GM12892 (cell line): ENCODE data around the gene CYLC2.

Experiments used
- POLR2A ChIP-seq: IDR thresholded peaks from 2 replicates; pipeline ENCODE4 v1.6.1; 2011; ENCODE audit warnings: low read depth, low read length, control low read depth
- POLR2AphosphoS5 ChIP-seq: IDR thresholded peaks from 2 replicates; pipeline ENCODE4 v1.6.1; 2011; ENCODE audit warnings: low read depth, low read length, control low read depth
- TAF1 ChIP-seq: IDR thresholded peaks from 2 replicates; pipeline ENCODE4 v1.6.1; 2011; ENCODE audit warnings: low read depth, mild to moderate bottlenecking, control low read depth, low read length, borderline replicate concordance

GRCh38 chr9:102975251-102975650 lies 19.9 kb upstream of the CYLC2 start:
- TF ChIP-seq POLR2A = no peak
- no peak for TF ChIP-seq POLR2AphosphoS5
- TF ChIP-seq TAF1 = no peak
